Esophagus muscularis mucosa (tissue), 3 donors: Measurements from ENCODE around the gene BORCS5.

Experiments used
- CTCF ChIP-seq, 3 experiments: fragments of 200-600 bp in 2 of 3; fragments of 450-650 bp in 1 of 3; sonication (generic) in 2 of 3; IDR thresholded peaks; one replicate each; pipeline ENCODE4 v1.5.1; 2017 to 2019; ENCODE audit warnings: antibody characterized with exemption in 3 of 3, mild to moderate bottlenecking in 2 of 3, moderate library complexity in 1 of 3
- EP300 ChIP-seq: sonication (generic); formaldehyde crosslinking; IDR thresholded peaks from one replicate; pipeline ENCODE4 v1.6.1; 2017; ENCODE audit warnings: antibody characterized with exemption

DNA sequence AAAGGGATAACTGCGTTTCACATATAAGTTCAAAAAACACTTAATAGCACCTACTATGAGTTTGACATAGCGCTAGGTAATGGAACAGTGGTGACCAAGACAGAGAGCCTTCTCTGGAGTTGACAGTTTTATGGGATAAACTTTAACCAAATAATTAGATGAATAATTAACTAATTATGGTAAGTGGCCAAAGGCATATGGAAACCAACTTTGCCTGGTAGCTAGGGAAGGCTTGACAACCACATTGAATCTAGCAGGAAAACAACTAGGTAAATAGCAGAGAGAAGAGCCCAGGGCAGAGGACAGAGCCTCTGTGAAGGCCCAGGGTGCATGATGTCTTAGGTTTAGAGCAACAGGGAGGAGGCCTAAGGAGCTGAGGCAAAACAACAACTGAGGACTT is 153.7 kb downstream of the BORCS5 start:
- TF ChIP-seq CTCF (IDR thresholded peaks at IDR 0.05) = no peak
- TF ChIP-seq EP300 = no peak
